ENCODE measurements around the gene CTBP1. TPM values are rescaled to one million over a fixed set of nuclear protein-coding genes. Genes with fewer than 3 reads are reported as not detected.

CTBP1 gene
- total RNA-seq, 1 experiment from 2014 or later = 187 TPM

- CTCF ChIA-PET = no interaction called here
- no peak for DNase-seq (ENCODE audit: low spot score)
- POLR2A ChIA-PET (ENCODE audit: low non-redundant PET) = no interaction called here
- Histone ChIP-seq H3K4me3 (ENCODE audit: low read depth, low read length, poor library complexity, severe bottlenecking) (no peak overlapping the region), H3K4me1 (ENCODE audit: insufficient read depth, low read length, poor library complexity, severe bottlenecking) (no peaks in the 10 kb centered on the region), H3K9me3 (ENCODE audit: low read depth, low read length, poor library complexity, severe bottlenecking) (no peaks in the 10 kb centered on the region), H3K27me3 (replicated peaks; ENCODE audit: insufficient read depth, low read depth, low read length, poor library complexity) (peaks cover 4% of the 10 kb centered on the region), H3K36me3 (ENCODE audit: insufficient read depth, low read length, poor library complexity, severe bottlenecking) (no peaks in the 10 kb centered on the region), H3K27ac (ENCODE audit: low read depth, low read length, poor library complexity, severe bottlenecking) (no peak overlapping the region)
- BruUV-seq (replicated peaks) = no TSS peak
- intact Hi-C loops (cut with micrococcal nuclease; ENCODE audit: unreplicated experiment) = no loop called here
- TF ChIP-seq EZH2 (IDR thresholded peaks at IDR 0.05; ENCODE audit: borderline replicate concordance, low read depth, low read length, poor library complexity, severe bottlenecking) = no peak
- no peak for TF ChIP-seq CTCF (conservative IDR thresholded peaks at IDR 0.05; ENCODE audit: low read depth, low read length)
These were observed 55.5 kb downstream of the CTBP1 start for GRCh38 chr4:1193206-1194009.

DNA sequence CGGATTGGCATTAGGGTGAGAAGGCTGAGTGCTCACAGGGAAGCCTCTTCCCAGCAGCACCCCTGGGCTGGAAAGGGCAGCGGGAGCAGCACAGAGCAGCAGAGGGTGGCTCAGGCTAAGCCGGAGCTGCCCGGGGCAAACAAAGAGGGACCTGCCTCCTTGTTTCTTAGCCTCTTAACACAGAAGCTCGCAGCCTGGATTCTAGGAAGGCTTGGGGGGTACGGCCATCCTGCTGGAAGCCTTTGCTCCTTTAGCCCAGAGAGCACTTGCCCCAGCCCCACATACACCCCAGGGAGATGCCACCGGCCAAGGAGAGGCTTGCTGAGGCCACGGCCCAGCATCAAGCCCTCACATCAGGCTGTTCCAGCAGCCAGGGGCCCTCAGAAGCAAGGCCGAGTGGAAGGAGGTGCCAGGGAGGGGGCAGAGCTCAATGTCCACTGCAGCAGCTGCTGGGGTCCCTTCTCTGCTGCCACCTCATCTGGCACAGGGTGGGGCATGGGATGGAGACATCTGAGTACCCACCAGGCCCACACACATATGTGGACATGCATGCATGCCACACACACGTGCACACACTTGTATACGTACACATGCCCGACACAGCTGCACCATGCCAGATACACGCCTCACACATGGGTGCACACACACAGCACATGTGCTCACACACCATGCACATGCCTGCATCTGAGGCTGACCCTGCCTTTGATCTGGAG is 56.3 kb downstream of the CTBP1 start:
- POLR2A ChIA-PET (ENCODE audit: low non-redundant PET) = no interaction called here
- H3K27me3 ChIP-seq (replicated peaks; ENCODE audit: insufficient read depth, low read depth, low read length, poor library complexity) = peaks cover 4% of the 10 kb centered on the region
- BruUV-seq (replicated peaks) = no TSS peak
- intact Hi-C loops (cut with micrococcal nuclease; ENCODE audit: unreplicated experiment) = no loop called here
- no peaks in the 10 kb centered on the region for H3K9me3 ChIP-seq (ENCODE audit: low read depth, low read length, poor library complexity, severe bottlenecking)
- H3K4me1 ChIP-seq (ENCODE audit: insufficient read depth, low read length, poor library complexity, severe bottlenecking) = no peaks in the 10 kb centered on the region
- no peak overlapping the region for H3K27ac ChIP-seq (ENCODE audit: low read depth, low read length, poor library complexity, severe bottlenecking)
- no peak for TF ChIP-seq CTCF (conservative IDR thresholded peaks at IDR 0.05; ENCODE audit: low read depth, low read length)
- TF ChIP-seq EZH2 (IDR thresholded peaks at IDR 0.05; ENCODE audit: borderline replicate concordance, low read depth, low read length, poor library complexity, severe bottlenecking) = no peak
- H3K36me3 ChIP-seq (ENCODE audit: insufficient read depth, low read length, poor library complexity, severe bottlenecking) = no peaks in the 10 kb centered on the region
- no peak overlapping the region for H3K4me3 ChIP-seq (ENCODE audit: low read depth, low read length, poor library complexity, severe bottlenecking)
- CTCF ChIA-PET = no interaction called here
- DNase-seq (ENCODE audit: low spot score) = no peak

GRCh38 chr4:1192091-1192492 is 56.8 kb downstream of the CTBP1 start:
- H3K4me3 ChIP-seq (ENCODE audit: low read depth, low read length, poor library complexity, severe bottlenecking) = no peak overlapping the region
- peaks cover 4% of the 10 kb centered on the region for H3K27me3 ChIP-seq (replicated peaks; ENCODE audit: insufficient read depth, low read depth, low read length, poor library complexity)
- TF ChIP-seq CTCF (conservative IDR thresholded peaks at IDR 0.05; ENCODE audit: low read depth, low read length) (no peak), EZH2 (IDR thresholded peaks at IDR 0.05; ENCODE audit: borderline replicate concordance, low read depth, low read length, poor library complexity, severe bottlenecking) (no peak)
- intact Hi-C loops (cut with micrococcal nuclease; ENCODE audit: unreplicated experiment) = no loop called here
- no peak overlapping the region for H3K27ac ChIP-seq (ENCODE audit: low read depth, low read length, poor library complexity, severe bottlenecking)
- H3K4me1 ChIP-seq (ENCODE audit: insufficient read depth, low read length, poor library complexity, severe bottlenecking) = no peaks in the 10 kb centered on the region
- no peaks in the 10 kb centered on the region for H3K9me3 ChIP-seq (ENCODE audit: low read depth, low read length, poor library complexity, severe bottlenecking)
- peak; percentile 44 for DNase-seq (ENCODE audit: low spot score)
- ChIA-PET POLR2A (ENCODE audit: low non-redundant PET) (no interaction called here), CTCF (no interaction called here)
- no peaks in the 10 kb centered on the region for H3K36me3 ChIP-seq (ENCODE audit: insufficient read depth, low read length, poor library complexity, severe bottlenecking)
- no TSS peak for BruUV-seq (replicated peaks)

Measured in A673 (cell line).